GM18870 (cell line): ENCODE results near the gene NEDD4L.

ENCODE experiments used
- ATAC-seq: cut with Tn5 transposase; IDR thresholded peaks from one replicate; pipeline ENCODE4 v1.9.1; 2021; ENCODE audit warnings: moderate library complexity; ENCODE audit not compliant: unreplicated experiment

Gene NEDD4L

DNA sequence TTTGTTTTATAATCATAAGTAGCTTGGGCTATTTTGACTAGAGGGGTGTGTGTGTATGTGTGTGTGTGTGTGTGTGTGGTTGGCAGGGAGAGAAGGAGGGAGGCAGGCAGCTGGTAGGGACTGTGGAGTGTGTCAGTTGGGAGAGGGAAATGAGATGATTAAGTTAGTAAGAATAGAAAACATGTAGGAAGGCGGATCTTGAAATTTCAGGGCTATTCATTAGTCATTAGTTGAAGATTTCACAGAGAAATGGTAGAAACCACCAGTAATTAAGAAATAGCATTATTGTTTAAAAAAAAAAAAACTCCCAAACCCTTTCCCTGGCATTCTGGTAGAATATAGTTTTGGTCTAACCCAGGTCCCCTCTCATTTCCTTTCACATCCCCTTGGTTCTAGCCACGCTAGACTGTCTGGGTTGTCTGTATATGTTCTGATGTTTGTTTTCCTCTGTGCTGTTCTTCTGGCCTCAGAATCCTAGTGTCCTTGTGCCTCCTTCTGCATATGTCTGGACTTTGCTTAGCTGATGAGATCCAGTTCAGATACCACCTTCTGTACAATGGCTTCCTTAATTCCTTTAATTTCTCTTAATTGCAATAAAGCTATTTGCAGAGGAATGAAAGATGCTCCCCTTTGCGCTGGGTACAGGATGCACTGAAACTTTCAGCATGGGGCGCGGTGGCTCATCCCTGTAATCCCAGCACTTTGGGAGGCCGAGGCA, 161.6 kb downstream of the NEDD4L start:
- no peak for ATAC-seq

DNA sequence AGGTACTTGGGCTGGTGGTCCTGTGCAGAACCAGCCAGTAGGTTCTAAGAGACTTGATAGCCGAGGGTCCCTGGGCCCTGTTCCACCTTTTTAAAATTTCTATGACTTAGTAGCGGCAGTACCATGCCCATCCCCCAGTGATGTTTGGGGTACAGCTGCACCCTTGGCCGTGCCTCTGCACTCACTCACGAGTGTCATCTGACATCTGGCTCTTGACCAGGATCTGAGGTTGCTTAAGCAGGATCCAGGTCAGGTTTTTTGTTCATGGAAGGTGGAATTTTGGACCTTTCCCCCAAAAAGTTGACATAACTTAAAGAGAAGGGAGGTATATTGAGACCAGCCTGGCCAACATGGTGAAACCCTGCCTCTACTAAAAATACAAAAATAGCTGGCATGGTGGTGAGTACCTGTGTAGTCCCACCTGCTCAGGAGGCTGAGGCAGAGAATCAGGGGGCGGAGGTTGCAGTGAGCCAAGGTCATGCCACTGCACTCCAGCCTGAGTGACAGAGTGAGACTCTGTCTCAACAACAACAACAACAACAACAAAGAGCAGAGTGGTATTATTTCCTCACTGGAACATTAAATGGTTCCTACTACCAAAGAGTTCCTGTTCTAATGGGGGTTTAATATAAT, 163.6 kb downstream of the NEDD4L start:
- no peak for ATAC-seq

DNA sequence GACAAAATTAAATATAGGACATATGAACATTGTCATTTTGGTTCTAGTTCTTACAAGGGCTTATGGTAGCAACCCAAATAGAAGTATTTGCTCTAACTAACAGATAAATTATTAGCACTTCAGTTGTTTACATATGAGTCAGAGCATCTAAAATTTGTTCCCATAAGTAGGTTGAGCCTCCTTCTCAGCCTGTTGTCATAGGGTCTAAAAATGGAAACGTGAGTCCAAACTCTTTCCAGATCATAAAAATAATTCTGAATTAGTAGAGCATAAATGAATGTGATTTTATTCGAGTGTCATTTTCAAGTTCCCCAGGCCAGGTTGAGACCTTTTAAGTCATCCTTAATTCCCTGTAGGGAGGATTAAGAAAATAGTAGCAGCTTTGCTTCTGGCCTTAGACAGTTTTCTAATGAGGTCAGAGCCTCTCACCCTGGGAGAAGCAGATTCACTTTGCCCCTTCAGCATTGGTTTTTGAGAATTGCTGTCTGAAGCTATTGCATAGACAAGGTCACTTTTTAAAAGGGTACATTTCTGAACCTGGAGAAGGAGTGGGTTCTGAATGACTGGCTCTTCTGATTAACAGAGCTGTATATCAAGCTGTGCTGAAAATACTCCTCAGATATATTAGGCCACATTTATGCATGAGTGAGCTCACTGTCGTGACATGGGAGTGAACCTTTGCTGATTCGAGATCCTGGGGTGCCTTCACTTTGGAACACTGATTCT, 164.3 kb downstream of the NEDD4L start:
- no peak for ATAC-seq

DNA sequence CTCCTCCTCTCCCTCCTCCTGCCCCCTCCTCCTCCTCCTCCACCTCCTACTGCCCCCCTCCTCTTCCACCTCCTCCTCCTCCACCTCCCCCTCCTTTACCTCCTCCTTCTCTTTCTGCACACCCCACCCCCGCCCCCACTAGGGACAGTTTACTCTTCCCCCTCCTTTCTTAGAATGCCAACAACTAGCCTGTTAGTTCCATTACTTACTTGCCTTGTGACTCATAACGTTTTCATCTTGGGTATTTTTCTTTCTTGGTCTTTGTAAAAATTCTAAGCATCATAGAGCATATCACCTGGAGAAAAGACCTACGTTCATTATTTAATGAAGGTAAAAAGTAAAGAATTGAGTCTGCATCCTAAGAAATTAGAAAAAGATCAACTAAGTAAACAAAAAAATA, 165.3 kb downstream of the NEDD4L start:
- no peak for ATAC-seq

DNA sequence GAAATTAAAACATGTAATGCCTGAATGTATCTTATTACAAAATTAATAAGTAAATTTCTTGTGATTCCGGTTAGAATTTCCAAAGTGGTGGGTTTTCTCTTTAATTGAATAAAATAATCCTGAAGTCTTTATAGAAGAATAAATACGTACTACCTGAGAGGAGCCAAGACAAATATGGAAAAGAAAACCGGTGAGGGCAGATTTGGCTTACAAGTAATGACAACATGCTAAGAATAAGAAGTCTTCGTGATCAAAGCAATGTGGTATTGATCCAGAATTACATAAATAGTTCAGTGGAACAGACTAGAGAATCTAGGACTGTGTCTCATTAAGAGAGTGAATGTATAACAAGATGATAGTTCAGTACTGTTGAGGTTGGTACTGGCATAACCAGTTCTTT, 167.5 kb downstream of the NEDD4L start:
- no peak for ATAC-seq

DNA sequence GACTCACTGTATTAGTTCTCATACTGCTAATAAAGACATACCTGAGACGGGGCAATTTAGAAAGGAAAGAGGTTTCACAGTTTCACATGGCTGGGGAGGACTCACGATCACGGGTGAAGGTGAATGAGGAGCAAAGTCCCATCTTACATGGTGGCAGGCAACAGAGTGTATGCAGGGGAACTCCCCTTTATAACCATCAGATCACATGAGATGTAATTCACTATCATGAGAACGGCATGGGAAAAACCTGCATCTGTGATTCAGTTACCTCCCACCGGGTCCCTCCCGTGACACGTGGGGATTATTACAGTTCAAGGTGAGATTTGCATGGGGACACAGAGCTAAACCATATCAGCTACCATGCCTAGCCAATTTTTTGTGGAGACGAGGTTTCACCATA, 168.2 kb downstream of the NEDD4L start:
- ATAC-seq = no peak

DNA sequence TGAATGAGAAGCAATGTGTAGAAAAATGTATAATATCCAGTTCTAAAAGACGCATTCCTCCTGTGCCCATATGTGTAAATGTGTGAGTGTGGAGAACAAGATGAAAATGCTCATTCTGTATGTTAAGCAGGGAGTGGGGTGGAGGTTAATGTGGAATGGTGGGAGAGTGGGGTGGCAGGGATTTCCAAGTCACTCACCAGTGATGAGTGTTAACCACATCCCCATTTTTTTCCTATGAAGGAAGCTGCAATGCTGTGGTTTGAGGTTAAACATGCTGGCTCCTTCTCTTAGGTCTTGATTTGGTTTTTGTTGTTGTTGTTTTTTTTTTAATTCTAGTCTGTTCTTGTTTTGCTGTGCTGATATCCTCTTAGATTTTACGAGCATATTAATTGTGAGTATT, 169.4 kb downstream of the NEDD4L start:
- no peak for ATAC-seq

DNA sequence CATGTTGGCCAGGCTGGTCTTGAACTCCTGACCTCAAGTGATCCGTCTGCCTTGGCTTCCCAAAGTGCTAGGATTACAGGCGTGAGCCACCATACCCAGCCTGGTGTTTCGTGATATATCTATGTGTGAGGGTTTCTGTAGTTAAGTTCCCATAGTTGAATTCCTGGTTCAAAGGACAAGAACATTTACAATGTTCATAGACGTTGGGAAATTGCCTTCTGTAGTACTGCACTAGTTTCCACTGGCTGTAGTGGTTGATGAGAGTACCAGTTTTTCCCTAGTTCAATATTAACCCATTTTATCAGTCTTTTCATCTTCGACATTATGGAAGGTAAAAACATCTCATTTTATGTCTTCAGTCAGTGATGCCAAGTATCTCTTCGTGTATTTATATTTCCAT, 171.0 kb downstream of the NEDD4L start:
- no peak for ATAC-seq

DNA sequence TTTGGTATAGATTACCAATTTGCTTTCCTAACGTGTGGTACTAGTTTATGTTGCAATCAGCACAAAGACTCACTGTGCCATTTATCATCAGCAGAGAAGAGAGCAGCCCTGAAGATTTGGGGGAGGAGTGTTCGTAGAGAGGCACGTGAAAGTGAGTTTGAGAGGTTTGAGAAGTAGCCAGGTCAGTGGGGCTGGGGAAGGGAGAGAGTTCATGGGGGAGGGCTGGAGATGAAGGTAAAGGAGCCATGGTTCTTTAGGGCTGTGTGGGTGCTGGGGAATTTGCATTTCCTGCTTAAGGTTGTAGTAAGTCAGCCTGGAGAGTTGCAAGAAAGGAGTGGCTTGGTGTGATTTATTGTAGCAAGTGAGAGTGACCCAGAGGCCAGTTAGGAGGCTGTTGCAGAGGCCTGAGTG, 172.1 kb downstream of the NEDD4L start:
- ATAC-seq = no peak

DNA sequence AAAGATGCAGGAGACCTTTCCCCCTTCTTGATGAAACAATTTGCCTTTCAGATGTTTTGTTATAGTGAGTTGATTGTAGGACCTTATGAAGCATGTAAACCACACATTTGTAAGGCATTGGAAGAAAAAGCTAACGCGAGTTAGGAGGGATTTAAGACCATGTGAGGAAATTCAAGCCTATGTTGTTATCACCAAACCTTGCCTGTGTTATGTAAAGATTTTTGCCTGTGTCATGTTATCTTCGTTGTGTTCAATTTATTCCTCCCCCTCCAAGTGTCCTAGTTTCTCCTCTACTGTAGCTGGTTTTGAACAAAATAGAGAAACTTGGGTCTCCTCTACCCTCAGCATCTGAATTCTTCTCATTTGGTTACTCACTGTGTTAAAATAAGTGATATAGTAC, 173.0 kb downstream of the NEDD4L start:
- ATAC-seq = no peak

DNA sequence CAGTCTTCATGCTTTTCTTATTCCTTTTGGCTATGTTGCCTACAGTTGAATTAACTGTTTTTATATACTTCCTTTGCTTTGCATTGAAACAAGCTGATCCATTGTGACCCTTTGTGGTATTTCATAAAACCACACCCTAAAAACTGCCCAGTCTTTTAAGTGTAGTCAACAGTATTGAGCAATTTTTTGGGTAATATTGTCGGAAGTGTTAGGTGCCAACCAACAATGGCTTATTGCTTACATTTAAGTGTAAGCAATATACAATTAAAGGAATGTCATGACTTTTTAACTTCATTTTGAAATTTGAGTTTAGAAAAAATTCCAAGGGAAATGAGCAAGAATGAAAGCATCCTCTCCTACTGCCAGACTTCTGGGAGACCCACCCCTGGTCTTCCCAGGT, 174.1 kb downstream of the NEDD4L start:
- no peak for ATAC-seq

DNA sequence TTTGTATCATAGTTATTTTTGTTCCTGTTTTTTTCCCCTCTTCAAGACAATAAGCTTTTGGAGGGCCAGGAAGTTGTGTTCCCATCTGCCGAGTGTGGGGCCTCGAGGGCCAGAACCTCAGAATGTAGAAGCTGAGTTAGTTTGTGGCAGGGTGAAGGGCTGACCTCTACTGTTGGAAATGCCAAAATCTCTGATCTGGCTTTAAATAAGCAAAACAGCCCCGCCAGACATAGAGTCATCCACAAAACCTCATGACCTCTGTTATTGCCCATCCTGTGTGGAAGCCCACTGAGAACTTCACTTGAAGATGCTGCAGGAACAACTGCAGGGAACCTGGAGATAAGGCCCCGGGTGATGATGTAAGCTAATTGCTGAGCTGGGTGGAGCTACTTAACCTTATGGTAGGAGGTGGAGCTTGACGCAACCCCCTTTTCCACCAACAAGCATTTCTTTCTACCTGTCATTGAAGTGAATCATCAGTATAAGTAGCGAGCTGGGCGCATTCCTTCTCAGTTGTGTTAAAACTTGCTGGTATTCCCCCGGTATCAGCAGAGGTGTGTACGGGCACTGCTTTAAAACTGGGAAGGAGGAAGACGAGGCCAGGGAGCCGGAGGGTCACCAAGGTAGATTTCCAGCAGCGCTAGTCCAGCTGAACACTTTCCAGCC, 177.2 kb downstream of the NEDD4L start:
- no peak for ATAC-seq

DNA sequence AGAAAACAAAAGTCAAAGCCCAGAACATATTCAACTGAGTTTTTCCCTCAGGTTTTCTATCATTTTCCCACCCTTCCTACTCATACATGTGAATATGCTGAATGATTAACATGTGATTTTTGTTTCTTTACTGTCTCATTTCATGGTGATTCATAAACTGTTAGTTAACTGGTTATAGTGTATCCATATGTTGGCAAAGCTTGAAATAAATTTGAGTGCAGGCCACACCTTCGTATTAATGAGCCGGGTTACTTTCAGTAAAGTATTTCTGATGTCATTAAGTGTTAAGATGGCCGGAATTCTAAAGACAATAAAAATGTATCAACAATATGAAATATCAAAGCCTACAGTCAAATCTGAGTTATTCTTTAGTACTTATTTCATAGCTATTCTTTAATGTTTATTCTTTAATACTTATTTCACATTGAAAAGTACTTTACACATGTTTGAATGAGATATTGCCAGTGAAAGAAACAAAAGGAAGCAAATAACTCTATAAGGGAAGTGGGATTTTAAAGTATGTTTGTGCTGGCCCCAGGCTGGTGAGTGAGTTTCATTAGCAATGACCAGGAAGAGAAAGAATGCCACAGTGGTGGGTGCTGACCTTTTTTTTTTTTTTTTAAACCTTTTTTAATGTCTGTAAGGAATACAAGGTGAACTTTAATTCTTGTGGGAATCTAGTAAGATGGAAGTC, 178.6 kb downstream of the NEDD4L start:
- ATAC-seq = no peak

DNA sequence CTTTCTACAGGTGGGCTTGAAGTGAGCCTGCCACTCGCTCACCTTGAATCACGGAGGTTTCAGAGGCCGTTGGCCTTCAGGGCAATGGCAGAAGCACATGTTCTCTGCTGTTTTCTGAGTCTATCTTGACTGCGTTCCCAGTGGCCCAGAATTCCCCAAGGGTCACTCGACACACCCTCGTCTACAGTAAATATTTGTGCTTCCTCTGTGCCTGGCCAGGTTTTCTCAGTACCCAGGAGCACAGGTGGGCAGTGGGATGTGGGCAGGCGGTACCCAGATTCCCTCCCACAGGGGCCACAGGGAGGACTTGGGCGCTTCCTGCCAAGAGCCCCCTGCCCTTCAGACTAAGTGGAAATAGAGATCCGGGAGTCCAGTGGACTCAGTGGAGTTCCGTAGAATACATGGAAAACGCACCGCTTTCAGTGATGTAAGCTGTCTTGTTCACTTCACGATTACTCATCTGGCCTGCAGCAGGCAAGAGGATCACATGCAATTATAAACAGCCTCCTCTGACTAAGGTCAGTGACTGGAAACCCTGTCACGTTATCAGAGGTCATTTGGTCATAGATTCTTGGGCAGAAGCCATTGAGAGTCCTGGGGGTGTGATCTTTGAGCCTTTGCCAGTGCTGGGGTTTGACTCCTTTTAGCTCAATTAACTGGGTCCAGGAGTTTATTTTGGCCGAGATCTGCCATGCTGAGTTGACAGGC, 179.8 kb downstream of the NEDD4L start:
- no peak for ATAC-seq

DNA sequence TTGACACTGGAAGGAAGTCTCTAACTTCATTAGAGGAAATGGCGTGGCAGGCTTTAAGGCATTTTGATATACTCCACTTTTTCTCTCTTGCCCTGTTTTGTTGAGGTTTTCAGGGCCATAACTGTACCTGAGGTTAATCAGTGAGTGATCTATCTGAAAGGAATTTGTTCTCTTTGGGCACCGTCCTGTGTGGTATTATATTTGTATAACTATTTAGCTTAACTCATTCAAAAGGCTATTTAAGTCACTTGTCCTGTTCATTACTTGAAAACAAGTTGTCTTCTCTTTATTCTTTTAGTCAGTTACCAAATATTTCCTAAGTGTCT, 180.4 kb downstream of the NEDD4L start:
- ATAC-seq = no peak

DNA sequence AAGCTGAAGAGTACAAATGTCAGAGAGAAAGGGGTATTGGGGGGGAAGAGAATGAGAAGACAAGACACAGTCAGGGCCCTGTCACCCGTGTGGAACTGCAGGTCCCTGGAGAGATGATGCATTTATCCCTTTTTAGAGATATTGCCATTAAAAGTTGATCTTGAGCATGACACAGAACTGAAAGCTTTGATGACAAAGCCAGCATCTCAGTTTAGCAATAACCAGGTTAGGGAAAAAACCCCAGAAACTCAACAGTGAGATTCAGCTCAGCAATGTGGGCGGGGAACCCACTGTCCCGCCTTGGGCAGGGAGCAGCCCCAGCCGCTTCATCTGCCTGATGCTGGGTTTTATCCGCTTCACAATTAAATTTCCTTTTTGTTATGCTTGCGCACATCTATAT, 181.1 kb downstream of the NEDD4L start:
- peak; percentile 91 for ATAC-seq

DNA sequence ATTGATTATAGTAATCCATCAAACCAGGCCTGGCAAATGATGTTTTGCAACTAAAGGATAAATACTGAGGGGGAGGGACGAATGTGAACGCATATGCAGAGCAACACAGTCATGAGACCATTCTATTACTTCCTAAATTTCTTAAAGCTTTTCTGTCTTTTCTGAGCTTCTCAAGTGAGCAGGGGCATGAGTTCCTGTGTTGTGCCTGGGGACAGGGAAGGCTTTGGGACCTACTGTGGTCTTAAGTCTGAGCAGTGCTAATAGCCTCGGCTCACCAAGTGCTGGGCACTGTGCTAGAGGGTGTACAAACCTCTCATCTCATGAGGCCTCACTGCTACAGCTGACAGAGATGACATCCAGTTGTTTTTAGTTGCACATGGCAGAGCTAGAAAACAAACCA, 182.4 kb downstream of the NEDD4L start:
- ATAC-seq = no peak

DNA sequence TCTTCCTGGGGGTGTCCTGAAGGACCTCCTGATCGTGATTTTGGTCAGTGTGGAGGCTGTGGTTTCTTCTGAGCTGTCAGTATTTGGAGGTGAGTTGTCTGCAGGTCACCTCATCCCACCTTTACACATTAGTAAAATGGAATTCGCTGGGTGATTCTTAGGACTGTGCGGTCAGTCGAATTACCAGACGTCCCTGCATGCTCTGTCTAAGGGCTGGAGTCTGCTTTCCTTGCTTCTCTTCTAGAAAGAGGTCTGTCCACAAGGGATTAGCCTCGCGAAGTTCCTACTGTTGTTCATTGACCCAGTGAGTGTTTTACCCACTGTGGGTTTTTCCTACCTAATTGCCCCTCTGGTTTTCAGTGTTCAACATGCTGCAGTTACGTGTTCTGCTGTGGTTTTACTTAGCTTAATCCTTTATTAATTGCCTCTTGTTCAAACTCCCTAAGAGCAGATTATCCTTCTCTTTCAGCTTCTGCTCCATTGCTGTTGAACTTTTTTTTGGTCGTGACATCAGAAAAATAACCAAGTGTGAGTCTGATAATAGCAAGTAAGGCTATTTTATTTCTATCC, 183.4 kb downstream of the NEDD4L start:
- no peak for ATAC-seq

DNA sequence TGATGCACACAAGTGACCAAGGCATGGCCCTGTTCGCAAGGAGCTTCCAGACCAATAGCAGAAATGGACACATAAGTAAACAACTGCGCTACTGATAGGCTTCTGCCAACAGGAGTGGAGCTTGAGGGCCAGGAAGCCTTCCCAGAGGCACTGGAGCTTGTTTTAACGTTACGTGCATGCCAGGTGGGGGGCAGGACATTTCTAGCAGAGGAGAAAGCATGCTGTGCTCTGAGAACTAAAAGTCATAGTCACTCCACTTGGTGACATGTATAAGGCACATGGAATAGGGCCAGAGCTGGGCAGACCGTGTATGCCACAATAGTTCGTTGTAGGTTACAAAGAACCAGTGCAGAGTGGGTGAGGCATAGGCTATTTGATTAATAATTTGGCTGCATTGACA, 184.2 kb downstream of the NEDD4L start:
- ATAC-seq = no peak

DNA sequence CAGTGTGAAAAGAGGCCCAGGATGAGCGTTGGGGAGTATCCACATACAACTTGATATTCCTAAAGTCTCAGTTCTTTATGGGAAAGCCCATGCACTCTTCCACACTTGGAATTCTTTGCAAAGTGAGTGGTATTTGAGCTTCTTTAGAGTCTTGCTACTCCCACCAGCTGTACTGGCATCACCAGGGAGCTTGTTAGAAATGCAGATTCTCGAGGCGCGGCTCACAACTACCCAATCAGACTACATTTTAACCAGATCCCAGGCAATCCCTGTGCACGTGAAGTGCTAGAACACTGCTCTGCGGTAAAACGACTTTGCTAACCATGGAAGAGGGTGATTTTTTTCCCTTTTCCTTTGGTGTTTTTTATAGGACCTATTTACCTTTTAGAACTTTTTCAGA, 184.7 kb downstream of the NEDD4L start:
- no peak for ATAC-seq
